Suprapubic skin (tissue), 3 donors: ENCODE data around the gene MRLN.
"Not testable (repeated sequence)": the region's sequence is repeated elsewhere in the genome, so short reads cannot be mapped to it uniquely, and the experiment has no call there.

Source experiments
- EP300 ChIP-seq: sonication (generic); formaldehyde crosslinking; IDR thresholded peaks from one replicate; pipeline ENCODE4 v1.6.1; 2017; ENCODE audit warnings: antibody characterized with exemption
- POLR2A ChIP-seq, 2 donors: fragments of 450-650 bp; IDR thresholded peaks; one replicate each; pipeline ENCODE4 v1.6.1; 2017; ENCODE audit warnings: antibody characterized with exemption in 2 of 2, mild to moderate bottlenecking in 2 of 2, moderate library complexity in 2 of 2
- TF ChIP-seq, protein P1 (sequence below), 2 donors: fragments of 200-600 bp in 1 of 2; fragments of 450-650 bp in 1 of 2; sonication (generic) in 1 of 2; IDR thresholded peaks; one replicate each; pipeline ENCODE4 v1.5.1; 2016 to 2019; ENCODE audit warnings: antibody characterized with exemption in 2 of 2, mild to moderate bottlenecking in 1 of 2, moderate library complexity in 1 of 2

DNA sequence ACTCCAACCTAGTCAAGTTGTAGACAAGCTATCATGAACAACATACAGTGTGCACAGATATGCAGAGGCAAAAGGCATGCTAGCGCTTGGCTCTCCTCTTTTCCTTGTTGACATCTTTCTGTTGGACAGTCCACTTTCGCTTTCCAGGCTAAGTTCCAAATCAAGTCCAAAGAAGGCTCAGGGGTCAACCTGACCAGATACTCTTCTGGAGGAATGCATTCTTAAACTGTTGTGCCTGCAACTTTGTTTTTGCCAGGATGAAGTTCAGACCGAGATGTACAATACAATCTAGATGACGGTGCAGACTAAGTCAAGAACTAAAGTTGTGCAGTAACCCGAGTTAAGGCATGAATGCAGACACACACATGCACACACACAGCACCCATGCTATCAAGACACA lies 35.7 kb upstream of the MRLN start:
- TF ChIP-seq, protein P1, sequence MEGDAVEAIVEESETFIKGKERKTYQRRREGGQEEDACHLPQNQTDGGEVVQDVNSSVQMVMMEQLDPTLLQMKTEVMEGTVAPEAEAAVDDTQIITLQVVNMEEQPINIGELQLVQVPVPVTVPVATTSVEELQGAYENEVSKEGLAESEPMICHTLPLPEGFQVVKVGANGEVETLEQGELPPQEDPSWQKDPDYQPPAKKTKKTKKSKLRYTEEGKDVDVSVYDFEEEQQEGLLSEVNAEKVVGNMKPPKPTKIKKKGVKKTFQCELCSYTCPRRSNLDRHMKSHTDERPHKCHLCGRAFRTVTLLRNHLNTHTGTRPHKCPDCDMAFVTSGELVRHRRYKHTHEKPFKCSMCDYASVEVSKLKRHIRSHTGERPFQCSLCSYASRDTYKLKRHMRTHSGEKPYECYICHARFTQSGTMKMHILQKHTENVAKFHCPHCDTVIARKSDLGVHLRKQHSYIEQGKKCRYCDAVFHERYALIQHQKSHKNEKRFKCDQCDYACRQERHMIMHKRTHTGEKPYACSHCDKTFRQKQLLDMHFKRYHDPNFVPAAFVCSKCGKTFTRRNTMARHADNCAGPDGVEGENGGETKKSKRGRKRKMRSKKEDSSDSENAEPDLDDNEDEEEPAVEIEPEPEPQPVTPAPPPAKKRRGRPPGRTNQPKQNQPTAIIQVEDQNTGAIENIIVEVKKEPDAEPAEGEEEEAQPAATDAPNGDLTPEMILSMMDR (IDR thresholded peaks at IDR 0.05) = not testable (repeated sequence)
- TF ChIP-seq POLR2A (IDR thresholded peaks at IDR 0.05); EP300: not testable (repeated sequence)
